DND-41 (cell line): ENCODE data around the gene ACTR6.

Experiments used
- CTCF ChIP-seq: IDR thresholded peaks from 2 replicates; pipeline ENCODE4 v1.5.1; 2012; ENCODE audit warnings: borderline replicate concordance, low read length, moderate library complexity, mild to moderate bottlenecking; ENCODE audit not compliant: poor library complexity, severe bottlenecking; ENCODE audit errors: extremely low read depth
- EZH2 ChIP-seq: IDR thresholded peaks from 3 replicates; pipeline ENCODE4 v1.6.1; 2012; ENCODE audit warnings: borderline replicate concordance, low read depth, mild to moderate bottlenecking, moderate library complexity, low read length, inconsistent platforms; ENCODE audit not compliant: severe bottlenecking

GRCh38 chr12:100189636-100190394 lies 10.8 kb upstream of the ACTR6 start:
- TF ChIP-seq EZH2 = no peak
- TF ChIP-seq CTCF = no peak
